Hepatocyte (in vitro differentiated cells): Measurements from ENCODE around the gene MAPK14.

Source experiments
- CTCF ChIP-seq: fragments of 200-600 bp; sonication (generic); IDR thresholded peaks from 2 replicates; pipeline ENCODE4 v1.5.1; 2016; ENCODE audit warnings: antibody characterized with exemption, mild to moderate bottlenecking; ENCODE audit not compliant: poor library complexity
- EZH2 ChIP-seq: fragments of 200-600 bp; sonication (generic); IDR thresholded peaks from 2 replicates; pipeline ENCODE4 v1.6.1; 2016; ENCODE audit warnings: antibody characterized with exemption, mild to moderate bottlenecking, borderline replicate concordance
- EZH2phosphoT487 ChIP-seq: fragments of 200-600 bp; sonication (generic); IDR thresholded peaks from one replicate; pipeline ENCODE4 v1.6.1; 2018; ENCODE audit warnings: antibody characterized with exemption, mild to moderate bottlenecking, low read depth, moderate library complexity; ENCODE audit not compliant: unreplicated experiment, severe bottlenecking

DNA sequence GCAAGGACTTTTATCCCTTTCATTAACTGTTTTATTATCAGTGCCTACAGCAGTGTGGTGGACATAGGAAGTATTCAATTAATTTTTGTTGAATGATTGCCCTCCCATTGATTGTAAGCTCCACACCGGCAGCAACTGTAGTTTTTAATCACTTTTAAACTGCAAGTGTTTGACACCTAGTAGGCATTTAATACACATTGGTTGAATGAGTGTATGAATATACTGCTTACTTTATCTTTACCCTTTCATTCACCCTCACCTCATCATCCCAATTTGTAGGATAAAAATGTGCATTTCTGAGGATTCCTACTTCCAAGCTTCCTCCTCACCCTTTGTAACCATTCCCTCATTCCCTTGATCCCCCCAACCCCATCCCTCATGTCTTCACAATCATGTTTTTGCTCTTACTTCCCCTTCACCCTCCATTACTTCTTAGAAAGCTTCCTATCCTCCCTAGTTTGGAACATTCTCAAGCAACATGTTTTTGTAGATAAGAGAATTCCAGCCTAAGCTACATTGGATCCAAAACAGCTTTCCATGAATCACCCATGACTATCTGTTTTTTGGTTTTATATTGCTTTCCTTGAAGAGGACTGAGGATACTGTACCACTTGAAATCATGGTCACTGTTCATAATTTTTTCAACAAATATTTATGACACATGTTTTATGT lies 2.2 kb upstream of the MAPK14 start:
- TF ChIP-seq EZH2 (no peak), CTCF (no peak), EZH2phosphoT487 (no peak)
